ENCODE data around the gene ABCD1. TPM values are rescaled to one million over a fixed set of nuclear protein-coding genes. Genes with fewer than 3 reads are reported as not detected.
"Not testable (repeated sequence)": the region's sequence is repeated elsewhere in the genome, so short reads cannot be mapped to it uniquely, and the experiment has no call there.

Gene ABCD1
- total RNA-seq, 1 donor from 2014 or later = 19.7 TPM

- Mint-ChIP-seq H3K27ac (ENCODE audit: unreplicated experiment) (no peak overlapping the region), H3K4me1 (ENCODE audit: unreplicated experiment) (peaks cover 9% of the 10 kb centered on the region), H3K36me3 (ENCODE audit: unreplicated experiment) (no peaks in the 10 kb centered on the region), H3K4me3 (ENCODE audit: unreplicated experiment) (no peak overlapping the region), H3K27me3 (ENCODE audit: unreplicated experiment) (no peaks in the 10 kb centered on the region), H3K9me3 (ENCODE audit: unreplicated experiment) (no peaks in the 10 kb centered on the region)
- no peak for TF ChIP-seq CTCF (IDR thresholded peaks at IDR 0.05)
- no peak for DNase-seq (ENCODE audit: extremely low spot score, unreplicated experiment)
Observed at GRCh38 chrX:153692003-153692402, 32.7 kb upstream of the ABCD1 start.

DNA sequence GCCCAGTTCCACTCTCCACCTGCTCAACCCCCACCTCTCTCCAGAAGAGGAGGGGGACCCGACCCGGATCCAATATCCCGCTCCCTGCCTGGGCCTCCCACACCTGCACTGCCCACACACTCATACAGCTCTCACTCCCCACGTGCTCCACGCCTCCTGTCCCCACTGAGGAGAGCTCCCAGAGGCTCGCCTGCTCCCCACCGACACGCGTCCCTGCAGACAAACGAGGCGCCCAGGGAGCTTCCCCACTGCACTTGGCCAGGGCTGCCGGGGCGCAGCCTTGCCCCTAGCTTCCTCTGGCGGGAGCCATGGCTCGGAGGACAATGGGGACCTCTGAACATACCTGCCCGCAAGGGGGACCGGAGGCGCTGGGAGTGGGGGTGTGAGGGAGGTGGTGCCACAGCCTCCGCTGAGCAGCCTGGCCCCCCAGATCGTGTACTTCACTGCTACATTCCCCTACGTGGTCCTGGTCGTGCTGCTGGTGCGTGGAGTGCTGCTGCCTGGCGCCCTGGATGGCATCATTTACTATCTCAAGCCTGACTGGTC is 32.0 kb upstream of the ABCD1 start:
- DNase-seq (ENCODE audit: extremely low spot score, unreplicated experiment) = no peak
- H3K4me3 Mint-ChIP-seq (ENCODE audit: unreplicated experiment) = no peak overlapping the region
- TF ChIP-seq CTCF (IDR thresholded peaks at IDR 0.05) = no peak
- no peaks in the 10 kb centered on the region for H3K9me3 Mint-ChIP-seq (ENCODE audit: unreplicated experiment)
- no peak overlapping the region for H3K27ac Mint-ChIP-seq (ENCODE audit: unreplicated experiment)
- H3K27me3 Mint-ChIP-seq (ENCODE audit: unreplicated experiment) = no peaks in the 10 kb centered on the region
- H3K4me1 Mint-ChIP-seq (ENCODE audit: unreplicated experiment) = peaks cover 9% of the 10 kb centered on the region
- no peaks in the 10 kb centered on the region for H3K36me3 Mint-ChIP-seq (ENCODE audit: unreplicated experiment)

GRCh38 chrX:153693216-153694086 is 31.2 kb upstream of the ABCD1 start:
- Mint-ChIP-seq H3K4me1 (ENCODE audit: unreplicated experiment) (peaks cover 9% of the 10 kb centered on the region), H3K4me3 (ENCODE audit: unreplicated experiment) (no peak overlapping the region), H3K9me3 (ENCODE audit: unreplicated experiment) (no peaks in the 10 kb centered on the region), H3K36me3 (ENCODE audit: unreplicated experiment) (peaks cover under 1% of the 10 kb centered on the region), H3K27me3 (ENCODE audit: unreplicated experiment) (no peaks in the 10 kb centered on the region), H3K27ac (ENCODE audit: unreplicated experiment) (no peak overlapping the region)
- DNase-seq (ENCODE audit: extremely low spot score, unreplicated experiment) = no peak
- no peak for TF ChIP-seq CTCF (IDR thresholded peaks at IDR 0.05)

DNA sequence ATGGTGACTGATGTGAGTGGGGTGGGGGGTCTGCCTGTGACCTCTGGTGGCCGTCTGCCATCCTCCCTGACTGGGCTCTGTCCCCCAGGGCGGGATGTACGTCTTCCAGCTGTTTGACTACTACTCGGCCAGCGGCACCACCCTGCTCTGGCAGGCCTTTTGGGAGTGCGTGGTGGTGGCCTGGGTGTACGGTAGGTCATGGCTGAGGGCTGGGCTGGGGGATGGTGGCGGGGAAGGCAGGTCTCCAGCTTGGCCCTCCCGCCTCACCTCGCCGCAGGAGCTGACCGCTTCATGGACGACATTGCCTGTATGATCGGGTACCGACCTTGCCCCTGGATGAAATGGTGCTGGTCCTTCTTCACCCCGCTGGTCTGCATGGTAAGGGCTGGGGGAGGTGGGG is 30.4 kb upstream of the ABCD1 start:
- H3K4me3 Mint-ChIP-seq (ENCODE audit: unreplicated experiment); H3K36me3 Mint-ChIP-seq (ENCODE audit: unreplicated experiment); H3K27me3 Mint-ChIP-seq (ENCODE audit: unreplicated experiment); DNase-seq (ENCODE audit: extremely low spot score, unreplicated experiment); H3K9me3 Mint-ChIP-seq (ENCODE audit: unreplicated experiment); H3K27ac Mint-ChIP-seq (ENCODE audit: unreplicated experiment); H3K4me1 Mint-ChIP-seq (ENCODE audit: unreplicated experiment): not testable (repeated sequence)

GRCh38 chrX:153694687-153695270 is 29.9 kb upstream of the ABCD1 start:
- DNase-seq (ENCODE audit: extremely low spot score, unreplicated experiment) = no peak
- Mint-ChIP-seq H3K27ac (ENCODE audit: unreplicated experiment) (no peak overlapping the region), H3K9me3 (ENCODE audit: unreplicated experiment) (no peaks in the 10 kb centered on the region), H3K4me3 (ENCODE audit: unreplicated experiment) (no peak overlapping the region), H3K36me3 (ENCODE audit: unreplicated experiment) (peaks cover 4% of the 10 kb centered on the region), H3K27me3 (ENCODE audit: unreplicated experiment) (no peaks in the 10 kb centered on the region), H3K4me1 (ENCODE audit: unreplicated experiment) (peaks cover 4% of the 10 kb centered on the region)
- TF ChIP-seq CTCF (IDR thresholded peaks at IDR 0.05) = no peak

Measured in osteocyte (in vitro differentiated cells).